ENCODE results near the gene CNBP. TPM values are rescaled to one million over a fixed set of nuclear protein-coding genes. Genes with fewer than 3 reads are reported as not detected.

CNBP gene
- total and polyA plus RNA-seq, 2 experiments from 2014 or later = 348 to 444 TPM

GRCh38 chr3:129182390-129183185, 1.1 kb downstream of the CNBP start:
- H4K20me1 ChIP-seq (replicated peaks; ENCODE audit: insufficient read depth) = peaks cover 31% of the 10 kb centered on the region
- no peaks in the 10 kb centered on the region; the same call in 1 of the 2 replicates for H3F3A ChIP-seq (replicated peaks; ENCODE audit: low read depth)
- no peak overlapping the region for H2AFZ ChIP-seq
- peaks cover 6% of the 10 kb centered on the region for H3K36me3 ChIP-seq (ENCODE audit: insufficient read depth)
- H3K27ac ChIP-seq (ENCODE audit: low read depth) = peak overlapping the region; percentile 96
- Mint-ChIP-seq H3K4me1 (peaks cover 22% of the 10 kb centered on the region), H3K27me3 (ENCODE audit: insufficient read depth, low read depth, poor library complexity) (peaks cover 13% of the 10 kb centered on the region), H3K27ac (peak overlapping the region; percentile 100), H3K9me3 (peaks cover 3% of the 10 kb centered on the region; the same call in 1 of the 3 replicates), H3K4me3 (peak overlapping the region; percentile 95), H3K36me3 (ENCODE audit: low read depth) (peaks cover 54% of the 10 kb centered on the region)
- H3K79me2 ChIP-seq (replicated peaks; ENCODE audit: insufficient read depth) = peaks cover 73% of the 10 kb centered on the region
- H3K4me3 ChIP-seq = peak overlapping the region; percentile 64
- peak; percentile 6 for ATAC-seq
- DNase-seq (ENCODE audit: low spot score) = peak; percentile 63
- TF ChIP-seq NANOG (IDR thresholded peaks at IDR 0.05; ENCODE audit: borderline replicate concordance) (peak; percentile 77), ZNF331 (CRISPR knock-in tag; IDR thresholded peaks at IDR 0.05; ENCODE audit: low read depth) (no peak)
- H3K4me2 ChIP-seq = peak overlapping the region; percentile 82
- peaks cover 20% of the 10 kb centered on the region for H3K4me1 ChIP-seq (ENCODE audit: insufficient read depth)
- no peaks in the 10 kb centered on the region for H3K27me3 ChIP-seq (ENCODE audit: insufficient read depth)
- no peaks in the 10 kb centered on the region for H3K9me2 ChIP-seq (ENCODE audit: insufficient read depth)

- H2AFZ ChIP-seq = no peak overlapping the region
- peaks cover 22% of the 10 kb centered on the region for H3K4me1 Mint-ChIP-seq
- peaks cover 20% of the 10 kb centered on the region for H3K4me1 ChIP-seq (ENCODE audit: insufficient read depth)
- H3K27me3 ChIP-seq (ENCODE audit: insufficient read depth) = no peaks in the 10 kb centered on the region
- peak overlapping the region; percentile 95 for H3K4me3 Mint-ChIP-seq
- peaks cover 3% of the 10 kb centered on the region; the same call in 1 of the 3 replicates for H3K9me3 Mint-ChIP-seq
- H3K36me3 Mint-ChIP-seq (ENCODE audit: low read depth) = peaks cover 60% of the 10 kb centered on the region
- peaks cover 80% of the 10 kb centered on the region for H3K79me2 ChIP-seq (replicated peaks; ENCODE audit: insufficient read depth)
- peak overlapping the region; percentile 82 for H3K4me2 ChIP-seq
- peak overlapping the region; percentile 100 for H3K27ac Mint-ChIP-seq
- H3F3A ChIP-seq (replicated peaks; ENCODE audit: low read depth) = no peaks in the 10 kb centered on the region; the same call in 1 of the 2 replicates
- no peaks in the 10 kb centered on the region for H3K9me2 ChIP-seq (ENCODE audit: insufficient read depth)
- H3K27ac ChIP-seq (ENCODE audit: low read depth) = peak overlapping the region; percentile 96
- peaks cover 39% of the 10 kb centered on the region for H4K20me1 ChIP-seq (replicated peaks; ENCODE audit: insufficient read depth)
- H3K27me3 Mint-ChIP-seq (ENCODE audit: insufficient read depth, low read depth, poor library complexity) = peaks cover 13% of the 10 kb centered on the region
- peak overlapping the region; percentile 64 for H3K4me3 ChIP-seq
- peak; percentile 33 for DNase-seq (ENCODE audit: low spot score)
- peaks cover 6% of the 10 kb centered on the region for H3K36me3 ChIP-seq (ENCODE audit: insufficient read depth)
- no peak for ATAC-seq
- TF ChIP-seq JUNB (IDR thresholded peaks at IDR 0.05; ENCODE audit: unreplicated experiment) = no peak
- TF ChIP-seq POLR2AphosphoS5 (IDR thresholded peaks at IDR 0.05; ENCODE audit: low read depth) = no peak
- TF ChIP-seq ZNF462 (CRISPR knock-in tag; IDR thresholded peaks at IDR 0.05) = no peak
- no peak for TF ChIP-seq REST (IDR thresholded peaks at IDR 0.05; ENCODE audit: unreplicated experiment)
- TF ChIP-seq EZH2phosphoT487 (IDR thresholded peaks at IDR 0.05; ENCODE audit: unreplicated experiment) = no peak
- TF ChIP-seq ETS1 (IDR thresholded peaks at IDR 0.05) = no peak
- TF ChIP-seq ZNF114 (CRISPR knock-in tag; IDR thresholded peaks at IDR 0.05) = no peak
Measured at GRCh38 chr3:129181819-129182218, 1.9 kb downstream of the CNBP start.
